Gastroesophageal sphincter (tissue), 4 donors: ENCODE data around the gene ERC1. TPM values are rescaled to one million over a fixed set of nuclear protein-coding genes. Genes with fewer than 3 reads are reported as not detected.

Source experiments
- ATAC-seq: fragments of 150-250 bp; one replicate; pipeline ENCODE4 v1.9.1; 2016; ENCODE audit warnings: mild to moderate bottlenecking, moderate library complexity
- H3K27ac ChIP-seq, 4 donors: fragments of 200-600 bp; sonication (generic) in 3 of 4; 1 replicate in 3 of 4; 2 replicates in 1 of 4; pipeline ENCODE4 v1.5.1; 2016 to 2019
- H3K27me3 ChIP-seq: fragments of 200-600 bp; sonication (generic); one replicate; pipeline ENCODE4 v1.5.1; 2019
- H3K36me3 ChIP-seq, 2 donors: fragments of 200-600 bp; sonication (generic); one replicate each; pipeline ENCODE4 v1.5.1; 2019; ENCODE audit warnings: control low read depth in 1 of 2
- H3K4me1 ChIP-seq, 3 donors: fragments of 200-600 bp; sonication (generic); 1 replicate in 2 of 3; 2 replicates in 1 of 3; pipeline ENCODE4 v1.5.1; 2016 to 2019; ENCODE audit warnings: control low read depth in 2 of 3
- H3K4me3 ChIP-seq, 2 donors: fragments of 200-600 bp; sonication (generic); one replicate each; pipeline ENCODE4 v1.5.1; 2019; ENCODE audit warnings: mild to moderate bottlenecking in 1 of 2, moderate library complexity in 1 of 2
- H3K9me3 ChIP-seq, 3 donors: fragments of 200-600 bp; sonication (generic); one replicate each; pipeline ENCODE4 v1.5.1; 2017 to 2019; ENCODE audit warnings: control low read depth in 2 of 3
- EP300 ChIP-seq: sonication (generic); formaldehyde crosslinking; IDR thresholded peaks from one replicate; pipeline ENCODE4 v1.6.1; 2017; ENCODE audit warnings: antibody characterized with exemption, mild to moderate bottlenecking
- POLR2A ChIP-seq, 2 donors: fragments of 450-650 bp; IDR thresholded peaks; one replicate each; pipeline ENCODE4 v1.6.1; 2017; ENCODE audit warnings: antibody characterized with exemption in 2 of 2, mild to moderate bottlenecking in 2 of 2, moderate library complexity in 1 of 2
- POLR2AphosphoS5 ChIP-seq: sonication (generic); formaldehyde crosslinking; IDR thresholded peaks from one replicate; pipeline ENCODE4 v1.6.1; 2017; ENCODE audit warnings: antibody characterized with exemption
- WGBS, 2 donors: methylation state at CpG; one replicate each; pipeline ENCODE4 v1.1.5; 2018; ENCODE audit warnings: low coverage in 1 of 2; 5-methylcytosine and 5-hydroxymethylcytosine counted together
- total RNA-seq, 4 donors: library from RNA; depleted of rRNA; stranded (reverse); fragments of >200 nt; gene quantifications; one replicate each; pipeline ENCODE4 v1.1.0, GENCODE V29; 2016
- TF ChIP-seq, protein P1 (sequence below), 4 experiments: fragments of 200-600 bp in 2 of 4; fragments of 450-650 bp in 2 of 4; sonication (generic) in 1 of 4; IDR thresholded peaks; one replicate each; pipeline ENCODE4 v1.5.1; 2017 to 2019; ENCODE audit warnings: antibody characterized with exemption in 4 of 4, mild to moderate bottlenecking in 2 of 4, moderate library complexity in 2 of 4

Gene ERC1
- total RNA-seq, 4 donors from 2014 or later: 38.3 to 80.2 (median 58.4) TPM

DNA sequence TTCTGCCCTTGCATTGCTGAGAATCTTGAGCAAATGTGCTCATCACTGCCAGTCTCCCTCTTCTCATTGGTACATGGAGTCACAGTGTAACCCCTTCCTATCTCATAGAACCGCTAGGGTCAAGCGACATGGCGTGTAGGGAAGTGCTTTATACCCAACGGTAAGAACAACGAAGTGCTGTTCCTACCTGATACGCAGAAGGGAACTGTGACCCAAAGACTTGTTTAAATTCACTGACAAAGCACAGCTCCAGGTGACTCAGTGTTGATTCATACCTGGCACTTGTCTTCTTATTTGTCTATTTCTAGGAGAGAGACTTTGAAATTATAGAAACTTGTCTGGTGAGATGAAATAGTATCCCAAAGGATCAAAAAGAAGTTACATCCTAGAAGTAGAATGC lies 549.7 kb downstream of the ERC1 start:
- H3K4me3 ChIP-seq: no peak overlapping the region
- H3K27ac ChIP-seq: no peak overlapping the region
- TF ChIP-seq, protein P1, sequence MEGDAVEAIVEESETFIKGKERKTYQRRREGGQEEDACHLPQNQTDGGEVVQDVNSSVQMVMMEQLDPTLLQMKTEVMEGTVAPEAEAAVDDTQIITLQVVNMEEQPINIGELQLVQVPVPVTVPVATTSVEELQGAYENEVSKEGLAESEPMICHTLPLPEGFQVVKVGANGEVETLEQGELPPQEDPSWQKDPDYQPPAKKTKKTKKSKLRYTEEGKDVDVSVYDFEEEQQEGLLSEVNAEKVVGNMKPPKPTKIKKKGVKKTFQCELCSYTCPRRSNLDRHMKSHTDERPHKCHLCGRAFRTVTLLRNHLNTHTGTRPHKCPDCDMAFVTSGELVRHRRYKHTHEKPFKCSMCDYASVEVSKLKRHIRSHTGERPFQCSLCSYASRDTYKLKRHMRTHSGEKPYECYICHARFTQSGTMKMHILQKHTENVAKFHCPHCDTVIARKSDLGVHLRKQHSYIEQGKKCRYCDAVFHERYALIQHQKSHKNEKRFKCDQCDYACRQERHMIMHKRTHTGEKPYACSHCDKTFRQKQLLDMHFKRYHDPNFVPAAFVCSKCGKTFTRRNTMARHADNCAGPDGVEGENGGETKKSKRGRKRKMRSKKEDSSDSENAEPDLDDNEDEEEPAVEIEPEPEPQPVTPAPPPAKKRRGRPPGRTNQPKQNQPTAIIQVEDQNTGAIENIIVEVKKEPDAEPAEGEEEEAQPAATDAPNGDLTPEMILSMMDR (IDR thresholded peaks at IDR 0.05): no peak
- no peak for TF ChIP-seq POLR2A (IDR thresholded peaks at IDR 0.05)
- no peak for TF ChIP-seq EP300
- TF ChIP-seq POLR2AphosphoS5: no peak
- H3K4me1 ChIP-seq: no peaks in the 10 kb centered on the region
- no peak for ATAC-seq
- WGBS, 2 donors: 90% methylated on average over 2 of the region's 6 CpGs; no CpG with 5 or more reads in 1 of the 2 donors
- no peaks in the 10 kb centered on the region for H3K36me3 ChIP-seq
- no peaks in the 10 kb centered on the region for H3K9me3 ChIP-seq
- peaks cover 19% of the 10 kb centered on the region for H3K27me3 ChIP-seq

DNA sequence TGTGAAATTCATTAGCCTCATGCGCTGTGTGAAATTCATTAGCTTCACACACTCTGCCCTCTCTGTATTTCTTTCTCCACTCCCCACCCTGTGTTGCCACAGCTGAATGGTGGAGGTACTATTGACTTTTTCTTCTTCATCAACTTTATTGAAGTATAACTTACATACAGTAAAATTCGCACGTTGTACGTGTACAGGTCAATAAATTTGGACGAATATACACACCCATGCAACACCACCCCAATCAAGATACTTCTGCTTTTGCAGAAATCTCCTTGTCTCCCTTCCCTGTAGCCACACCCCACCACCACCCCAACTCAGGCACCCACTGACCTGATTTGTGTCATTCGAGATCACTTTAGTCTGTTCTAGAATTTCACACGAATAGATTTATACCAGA lies 551.6 kb downstream of the ERC1 start:
- no peaks in the 10 kb centered on the region for H3K9me3 ChIP-seq
- 94% methylated on average over 7 of the region's 7 CpGs for WGBS, 2 donors
- no peaks in the 10 kb centered on the region for H3K4me1 ChIP-seq
- no peak overlapping the region for H3K4me3 ChIP-seq
- no peak for ATAC-seq
- H3K36me3 ChIP-seq: no peaks in the 10 kb centered on the region
- TF ChIP-seq EP300: no peak
- TF ChIP-seq, protein P1 (IDR thresholded peaks at IDR 0.05): no peak
- TF ChIP-seq POLR2A (IDR thresholded peaks at IDR 0.05): no peak
- TF ChIP-seq POLR2AphosphoS5: no peak
- H3K27me3 ChIP-seq: peaks cover 7% of the 10 kb centered on the region
- H3K27ac ChIP-seq: no peak overlapping the region

DNA sequence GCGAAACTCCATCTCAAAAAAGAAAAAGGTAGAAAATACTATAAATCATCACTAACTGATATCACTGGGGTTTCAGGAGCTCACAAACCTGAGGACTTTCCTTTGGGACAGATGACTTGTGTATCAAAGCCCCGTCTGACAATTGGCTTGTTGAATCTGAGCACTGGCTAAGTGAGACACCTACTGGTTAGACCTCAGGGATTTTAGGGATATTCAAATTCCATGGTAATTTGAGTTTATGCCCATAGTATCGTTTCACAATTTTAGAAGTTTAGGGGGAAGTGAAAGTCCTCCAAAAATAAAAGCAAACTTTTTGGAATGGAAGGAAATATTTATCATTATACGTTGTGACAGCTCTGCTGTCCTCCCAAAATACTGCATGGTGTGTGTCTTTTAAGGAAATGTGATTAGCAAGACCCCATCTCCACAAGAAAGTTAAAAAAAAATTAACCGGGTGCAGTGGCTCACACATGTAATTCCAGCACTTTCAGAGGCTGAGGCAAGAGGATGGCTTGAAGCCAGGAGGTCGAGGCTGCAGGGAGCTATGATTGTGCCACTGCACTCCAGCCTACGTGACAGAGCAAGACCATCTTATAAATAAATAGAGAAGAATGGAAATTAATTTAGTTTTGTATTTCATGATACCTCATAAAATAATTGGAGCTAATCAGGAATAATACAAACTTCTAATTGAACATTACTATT lies 554.1 kb downstream of the ERC1 start:
- no peaks in the 10 kb centered on the region for H3K36me3 ChIP-seq
- WGBS, 2 donors: 50 to 53% methylated on average over 6 to 7 of the region's 7 CpGs
- no peaks in the 10 kb centered on the region for H3K4me1 ChIP-seq
- H3K27me3 ChIP-seq: no peaks in the 10 kb centered on the region
- ATAC-seq: peak; percentile 50
- no peak overlapping the region for H3K27ac ChIP-seq
- no peak for TF ChIP-seq POLR2AphosphoS5
- TF ChIP-seq POLR2A (IDR thresholded peaks at IDR 0.05): no peak
- TF ChIP-seq, protein P1 (IDR thresholded peaks at IDR 0.05): peak in 2 of 4 experiments; percentile 26 to 41
- TF ChIP-seq EP300: no peak
- no peaks in the 10 kb centered on the region for H3K9me3 ChIP-seq
- no peak overlapping the region for H3K4me3 ChIP-seq

Other genes starting within 250 kb of the ERC1 start
- 100 to 1,000 TPM; 109 to 245 (median 135) TPM for gene WNK1, start 238.6 kb upstream of the ERC1 start, total RNA-seq
- gene RAD52, start 41.5 kb upstream of the ERC1 start, total RNA-seq: 10 to 100 TPM in 3 of 4 donors, 1 to 10 TPM in 1; 10.0 to 17.7 (median 13.5) TPM